ENCODE results near the gene LBH.

LBH gene

DNA sequence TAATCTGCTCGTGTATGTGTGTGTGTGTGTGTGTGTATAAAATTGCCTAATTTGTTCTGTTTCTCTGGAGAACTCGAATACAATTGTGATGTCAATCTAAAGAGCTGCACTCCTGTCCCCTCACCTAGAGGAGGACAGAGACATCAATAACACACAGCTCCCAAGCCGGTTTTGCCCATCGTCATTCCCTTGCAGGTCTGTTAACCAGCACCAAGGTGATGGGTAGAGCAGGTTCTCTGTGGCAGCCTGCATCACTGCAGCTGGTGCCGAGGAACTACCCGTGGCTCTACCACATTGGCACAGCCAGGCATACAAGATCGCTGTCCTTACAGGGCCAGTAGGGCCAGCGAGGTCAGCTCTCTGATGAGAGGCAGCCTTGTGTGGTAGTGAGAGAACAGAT, 41.0 kb downstream of the LBH start:
- TF ChIP-seq, protein P1, sequence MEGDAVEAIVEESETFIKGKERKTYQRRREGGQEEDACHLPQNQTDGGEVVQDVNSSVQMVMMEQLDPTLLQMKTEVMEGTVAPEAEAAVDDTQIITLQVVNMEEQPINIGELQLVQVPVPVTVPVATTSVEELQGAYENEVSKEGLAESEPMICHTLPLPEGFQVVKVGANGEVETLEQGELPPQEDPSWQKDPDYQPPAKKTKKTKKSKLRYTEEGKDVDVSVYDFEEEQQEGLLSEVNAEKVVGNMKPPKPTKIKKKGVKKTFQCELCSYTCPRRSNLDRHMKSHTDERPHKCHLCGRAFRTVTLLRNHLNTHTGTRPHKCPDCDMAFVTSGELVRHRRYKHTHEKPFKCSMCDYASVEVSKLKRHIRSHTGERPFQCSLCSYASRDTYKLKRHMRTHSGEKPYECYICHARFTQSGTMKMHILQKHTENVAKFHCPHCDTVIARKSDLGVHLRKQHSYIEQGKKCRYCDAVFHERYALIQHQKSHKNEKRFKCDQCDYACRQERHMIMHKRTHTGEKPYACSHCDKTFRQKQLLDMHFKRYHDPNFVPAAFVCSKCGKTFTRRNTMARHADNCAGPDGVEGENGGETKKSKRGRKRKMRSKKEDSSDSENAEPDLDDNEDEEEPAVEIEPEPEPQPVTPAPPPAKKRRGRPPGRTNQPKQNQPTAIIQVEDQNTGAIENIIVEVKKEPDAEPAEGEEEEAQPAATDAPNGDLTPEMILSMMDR (IDR thresholded peaks at IDR 0.05) = no peak
- TF ChIP-seq ZFX (IDR thresholded peaks at IDR 0.05; ENCODE audit: borderline replicate concordance) = no peak
- no peak overlapping the region for H3K27ac ChIP-seq

DNA sequence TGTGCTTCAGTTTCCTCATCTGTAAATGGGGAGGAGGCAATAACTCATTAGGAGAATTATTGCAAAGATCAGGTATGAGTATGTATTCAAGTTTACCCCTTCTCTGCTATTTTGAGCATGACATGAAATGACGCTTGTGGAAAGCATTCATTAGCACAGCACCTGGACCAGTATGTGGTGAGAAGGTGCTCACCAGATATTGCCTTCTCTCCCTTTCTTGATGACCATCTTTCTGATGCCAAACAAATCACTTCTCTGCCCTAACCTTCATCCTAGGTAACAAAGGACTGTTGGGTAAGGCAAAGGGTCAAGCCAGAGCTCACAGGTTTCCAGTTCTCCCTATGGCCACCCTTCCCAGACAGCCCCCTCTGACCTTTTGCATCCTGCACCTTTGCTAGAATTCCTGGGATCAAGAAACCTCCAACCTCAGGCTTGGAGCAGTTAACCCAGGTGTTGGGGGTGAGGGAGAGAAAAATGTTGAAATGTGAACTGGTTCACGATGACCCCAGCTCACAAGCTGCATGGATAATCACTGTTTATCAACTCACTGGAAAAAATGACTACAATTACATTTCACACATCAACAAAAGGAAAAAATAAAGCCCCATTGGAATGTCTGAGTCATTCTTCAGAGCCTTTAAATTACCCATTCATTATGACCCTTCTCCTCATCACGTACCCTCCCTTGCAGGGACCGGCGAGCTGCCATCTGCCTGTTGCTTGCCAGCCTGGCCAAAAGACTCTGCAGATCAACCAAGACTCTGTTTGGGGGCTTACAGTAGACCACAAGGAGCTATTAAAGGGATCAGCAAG, 41.6 kb downstream of the LBH start:
- TF ChIP-seq, protein P1 (IDR thresholded peaks at IDR 0.05) = no peak
- no peak for TF ChIP-seq ZFX (IDR thresholded peaks at IDR 0.05; ENCODE audit: borderline replicate concordance)
- H3K27ac ChIP-seq = no peak overlapping the region

DNA sequence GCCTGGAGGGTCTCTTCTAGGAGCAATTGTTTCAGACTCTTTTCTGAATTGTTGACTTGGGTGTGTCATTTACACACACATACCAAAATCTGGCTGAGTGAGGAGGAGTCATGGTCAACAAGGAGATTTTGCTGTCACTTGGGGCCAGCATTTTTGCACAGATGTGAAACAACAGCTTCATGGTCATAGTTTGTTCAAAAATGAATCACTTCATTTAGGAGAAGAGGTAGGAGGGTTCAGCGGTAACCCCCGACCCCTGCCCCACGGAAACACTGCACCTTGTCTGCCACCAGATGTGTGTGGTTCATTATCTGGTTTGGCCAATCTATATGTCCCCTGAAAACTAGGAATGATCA, 42.2 kb downstream of the LBH start:
- no peak for TF ChIP-seq ZFX (IDR thresholded peaks at IDR 0.05; ENCODE audit: borderline replicate concordance)
- TF ChIP-seq, protein P1 (IDR thresholded peaks at IDR 0.05) = no peak
- H3K27ac ChIP-seq = no peak overlapping the region

DNA sequence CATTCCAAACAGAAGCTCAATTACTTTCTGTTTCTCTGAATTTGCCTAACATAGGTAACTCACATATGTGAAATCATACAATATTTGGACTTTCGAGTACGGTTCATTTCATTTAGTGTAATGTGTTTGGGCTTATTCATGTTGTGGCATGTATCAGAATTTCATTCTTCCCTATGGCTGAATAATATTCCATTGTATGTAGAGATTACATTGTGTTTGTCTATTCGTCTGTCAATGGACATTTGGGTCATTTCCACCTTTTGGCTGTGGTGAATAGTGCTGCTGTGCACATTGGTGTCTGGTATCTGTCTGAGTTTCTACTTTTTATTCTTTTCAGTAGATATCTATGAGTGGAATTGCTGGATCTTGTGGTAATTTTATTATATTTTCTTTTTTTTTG, 43.9 kb downstream of the LBH start:
- no peak overlapping the region for H3K27ac ChIP-seq
- TF ChIP-seq, protein P1 (IDR thresholded peaks at IDR 0.05) = no peak
- TF ChIP-seq ZFX (IDR thresholded peaks at IDR 0.05; ENCODE audit: borderline replicate concordance) = no peak

DNA sequence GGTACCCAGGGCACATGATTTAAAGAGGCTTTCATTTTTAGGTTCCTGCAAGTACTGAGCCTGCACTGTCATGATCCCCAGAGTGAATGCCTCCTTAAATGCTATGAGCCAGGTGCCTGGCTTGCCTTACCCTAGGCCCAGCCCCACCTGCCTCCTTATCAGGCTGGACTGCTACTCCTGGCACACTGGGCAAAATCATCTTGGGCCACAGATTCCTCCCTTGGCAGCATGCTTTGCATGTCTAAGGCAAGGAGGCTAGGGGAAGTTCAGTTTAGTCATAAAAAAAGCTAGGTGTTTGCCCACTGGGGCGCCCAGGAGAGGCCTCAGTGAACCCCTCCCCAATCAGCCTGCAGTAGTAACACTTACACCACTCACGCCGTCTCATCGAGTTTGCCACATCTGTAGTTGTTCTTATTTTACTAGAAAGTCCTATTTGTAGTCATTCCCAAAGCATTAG, 45.1 kb downstream of the LBH start:
- no peak for TF ChIP-seq ZFX (IDR thresholded peaks at IDR 0.05; ENCODE audit: borderline replicate concordance)
- TF ChIP-seq, protein P1 (IDR thresholded peaks at IDR 0.05) = no peak
- no peak overlapping the region for H3K27ac ChIP-seq

DNA sequence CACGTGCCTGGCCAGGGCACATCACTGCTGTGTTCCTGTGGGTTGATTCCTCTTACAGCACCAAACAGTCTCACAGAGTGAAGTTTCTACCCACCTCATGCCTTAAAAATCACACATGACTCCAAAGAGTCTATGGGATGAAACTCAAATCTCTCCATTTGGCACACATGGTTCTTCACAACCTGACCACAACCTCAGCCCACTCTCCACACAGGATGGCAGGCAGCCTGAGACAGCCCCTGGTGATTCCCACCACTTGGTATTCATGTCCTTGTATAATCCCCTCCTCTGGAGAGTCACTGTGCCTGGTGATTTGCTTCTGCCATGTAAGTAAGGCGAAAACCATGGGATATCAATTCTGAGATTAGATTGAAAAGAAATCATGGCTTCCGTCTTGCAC, 46.2 kb downstream of the LBH start:
- no peak for TF ChIP-seq ZFX (IDR thresholded peaks at IDR 0.05; ENCODE audit: borderline replicate concordance)
- TF ChIP-seq, protein P1 (IDR thresholded peaks at IDR 0.05) = no peak
- H3K27ac ChIP-seq = no peak overlapping the region

DNA sequence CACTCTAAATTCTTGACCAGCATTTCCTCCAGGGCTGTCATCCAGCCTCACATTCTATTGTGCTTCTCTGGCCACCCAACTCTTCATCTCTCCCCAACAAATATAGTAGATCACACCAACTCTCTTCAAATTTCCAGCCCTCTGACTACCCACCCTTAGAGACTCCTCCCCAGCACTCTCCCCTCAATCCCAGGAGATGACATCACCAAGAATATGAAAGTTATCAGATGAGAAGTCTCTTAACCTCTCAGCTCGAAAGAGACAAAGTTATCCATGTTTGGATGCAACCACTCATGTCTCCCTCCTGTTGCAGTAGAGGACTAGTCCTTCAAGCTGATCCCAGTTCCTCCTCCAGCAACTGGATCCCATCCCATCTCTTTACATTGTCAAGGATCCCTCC, 47.1 kb downstream of the LBH start:
- TF ChIP-seq, protein P1 (IDR thresholded peaks at IDR 0.05) = no peak
- TF ChIP-seq ZFX (IDR thresholded peaks at IDR 0.05; ENCODE audit: borderline replicate concordance) = no peak
- no peak overlapping the region for H3K27ac ChIP-seq

Data from 22Rv1 (cell line).